Left lung (tissue), 10 donors: ENCODE data around the gene FREM2. TPM values are rescaled to one million over a fixed set of nuclear protein-coding genes. Genes with fewer than 3 reads are reported as not detected.

Source experiments
- ATAC-seq: fragments of 200-7000 bp; cut with Tn5 transposase; one replicate; pipeline ENCODE4 v1.9.1; 2020; ENCODE audit warnings: moderate library complexity
- DNase-seq, 4 donors: peaks; one replicate each; pipeline ENCODE4 v3.0.0-alpha.2; 2013 to 2020
- H3K27ac ChIP-seq, 2 donors: fragments of 200-600 bp; sonication (generic) in 1 of 2; one replicate each; pipeline versions ENCODE4 v1.5.0 to v1.8.0; 2020 to 2021
- H3K27me3 ChIP-seq, 2 donors: fragments of 200-600 bp; sonication (generic) in 1 of 2; one replicate each; pipeline versions ENCODE4 v1.5.0 to v1.8.0; 2020 to 2021
- H3K36me3 ChIP-seq, 2 donors: fragments of 200-600 bp; sonication (generic) in 1 of 2; one replicate each; pipeline versions ENCODE4 v1.5.0 to v1.8.0; 2020 to 2021
- H3K4me1 ChIP-seq, 2 donors: fragments of 200-600 bp; one replicate each; pipeline ENCODE4 v1.8.0; 2021
- H3K4me3 ChIP-seq, 2 donors: fragments of 200-600 bp; sonication (generic) in 1 of 2; one replicate each; pipeline versions ENCODE4 v1.5.0 to v1.8.0; 2020 to 2021; ENCODE audit warnings: mild to moderate bottlenecking in 1 of 2
- H3K9me3 ChIP-seq, 2 donors: fragments of 200-600 bp; sonication (generic) in 1 of 2; one replicate each; pipeline versions ENCODE4 v1.5.0 to v1.8.0; 2020 to 2021
- intact Hi-C, 2 donors: fragments of 100-400 bp; cut with DNase I; formaldehyde crosslinking; loops; one replicate each; pipeline versions ENCODE4 v1.11.2 to v1.14.2; 2022
- polyA plus RNA-seq, 6 donors: library from polyadenylated mRNA; unstranded; fragments of 120-200 nt; gene quantifications; one replicate each; pipeline ENCODE4 v1.2.1, GENCODE V29; 2013; ENCODE audit not compliant: insufficient read length in 6 of 6
- total RNA-seq, 2 donors: library from RNA; stranded (reverse); fragmentation: NEBNext Ultra II Directional; extraction: Animal tissue kit (Norgen Biotek cat#: 25700); gene quantifications; one replicate each; pipeline ENCODE4 v1.2.1, GENCODE V29; 2021
- TF ChIP-seq, protein P1 (sequence below), 2 donors: fragments of 200-600 bp; sonication (generic) in 1 of 2; IDR thresholded peaks; one replicate each; pipeline versions ENCODE4 v1.5.0 to v1.8.0; 2021; ENCODE audit warnings: antibody characterized with exemption in 2 of 2
- donor health status: DM: no; HTN: yes; CAD: no.
- donor health status: DM: no; HTN: no; CAD: no.

Gene FREM2
- total and polyA plus RNA-seq, 8 donors = 12.4 to 54.1 (median 43.4) TPM

DNA sequence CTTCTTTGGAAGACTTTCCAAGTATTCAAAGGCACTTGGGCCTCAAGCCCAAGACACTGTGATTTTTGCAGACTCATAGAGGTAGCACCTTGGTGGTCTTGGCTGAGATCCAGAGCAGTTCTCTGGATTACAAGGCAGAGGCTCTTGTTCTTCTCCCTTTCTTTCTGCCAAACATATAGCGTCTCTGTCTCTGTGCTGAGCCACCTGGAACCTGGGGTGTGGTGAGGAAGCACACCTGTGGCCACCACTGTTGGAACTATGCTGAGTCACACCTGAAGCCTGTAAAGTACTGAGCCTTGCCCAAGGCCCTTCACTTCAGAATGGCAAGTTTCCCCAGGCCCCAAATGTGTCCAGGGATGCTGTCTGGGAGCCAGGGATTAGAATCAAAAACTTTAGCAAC is 127.5 kb downstream of the FREM2 start:
- intact Hi-C loops = no loop called here
- TF ChIP-seq, protein P1, sequence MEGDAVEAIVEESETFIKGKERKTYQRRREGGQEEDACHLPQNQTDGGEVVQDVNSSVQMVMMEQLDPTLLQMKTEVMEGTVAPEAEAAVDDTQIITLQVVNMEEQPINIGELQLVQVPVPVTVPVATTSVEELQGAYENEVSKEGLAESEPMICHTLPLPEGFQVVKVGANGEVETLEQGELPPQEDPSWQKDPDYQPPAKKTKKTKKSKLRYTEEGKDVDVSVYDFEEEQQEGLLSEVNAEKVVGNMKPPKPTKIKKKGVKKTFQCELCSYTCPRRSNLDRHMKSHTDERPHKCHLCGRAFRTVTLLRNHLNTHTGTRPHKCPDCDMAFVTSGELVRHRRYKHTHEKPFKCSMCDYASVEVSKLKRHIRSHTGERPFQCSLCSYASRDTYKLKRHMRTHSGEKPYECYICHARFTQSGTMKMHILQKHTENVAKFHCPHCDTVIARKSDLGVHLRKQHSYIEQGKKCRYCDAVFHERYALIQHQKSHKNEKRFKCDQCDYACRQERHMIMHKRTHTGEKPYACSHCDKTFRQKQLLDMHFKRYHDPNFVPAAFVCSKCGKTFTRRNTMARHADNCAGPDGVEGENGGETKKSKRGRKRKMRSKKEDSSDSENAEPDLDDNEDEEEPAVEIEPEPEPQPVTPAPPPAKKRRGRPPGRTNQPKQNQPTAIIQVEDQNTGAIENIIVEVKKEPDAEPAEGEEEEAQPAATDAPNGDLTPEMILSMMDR (IDR thresholded peaks at IDR 0.05) = no peak
- DNase-seq = peak in 1 of 4 donors; percentile 38
- no peaks in the 10 kb centered on the region for H3K27me3 ChIP-seq
- ATAC-seq = peak; percentile 95
- no peak overlapping the region for H3K4me3 ChIP-seq
- no peaks in the 10 kb centered on the region for H3K36me3 ChIP-seq
- peaks cover 0 to 36% of the 10 kb centered on the region in 2 donors for H3K9me3 ChIP-seq
- H3K4me1 ChIP-seq = no peaks in the 10 kb centered on the region
- H3K27ac ChIP-seq = no peak overlapping the region

DNA sequence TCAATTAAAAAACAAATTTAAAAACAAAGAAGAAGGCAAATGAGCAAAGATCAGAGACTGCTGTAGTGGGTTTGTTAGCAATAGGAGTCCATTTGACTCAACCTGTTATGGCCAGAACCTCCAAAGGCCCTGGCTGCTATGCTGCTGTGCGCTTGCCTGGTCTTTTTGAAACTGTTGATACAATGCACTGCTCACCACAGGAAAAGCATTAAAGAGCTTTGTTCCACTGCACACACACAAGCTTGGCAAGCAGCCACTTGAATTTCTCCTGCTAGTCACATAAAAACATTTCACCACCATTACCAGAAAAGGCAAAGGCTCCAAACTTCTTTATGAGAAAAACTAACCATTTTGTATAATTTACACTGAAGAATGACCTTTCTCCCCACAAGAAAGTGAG is 132.2 kb downstream of the FREM2 start:
- H3K27me3 ChIP-seq = no peaks in the 10 kb centered on the region
- peaks cover 0 to 6% of the 10 kb centered on the region in 2 donors for H3K9me3 ChIP-seq
- H3K36me3 ChIP-seq = no peaks in the 10 kb centered on the region
- intact Hi-C loops = no loop called here
- H3K4me1 ChIP-seq = no peaks in the 10 kb centered on the region
- no peak overlapping the region for H3K27ac ChIP-seq
- no peak overlapping the region for H3K4me3 ChIP-seq
- ATAC-seq = peak; percentile 48
- peak in 2 of 4 donors; percentile 19 to 66 for DNase-seq
- TF ChIP-seq, protein P1 (IDR thresholded peaks at IDR 0.05) = no peak

DNA sequence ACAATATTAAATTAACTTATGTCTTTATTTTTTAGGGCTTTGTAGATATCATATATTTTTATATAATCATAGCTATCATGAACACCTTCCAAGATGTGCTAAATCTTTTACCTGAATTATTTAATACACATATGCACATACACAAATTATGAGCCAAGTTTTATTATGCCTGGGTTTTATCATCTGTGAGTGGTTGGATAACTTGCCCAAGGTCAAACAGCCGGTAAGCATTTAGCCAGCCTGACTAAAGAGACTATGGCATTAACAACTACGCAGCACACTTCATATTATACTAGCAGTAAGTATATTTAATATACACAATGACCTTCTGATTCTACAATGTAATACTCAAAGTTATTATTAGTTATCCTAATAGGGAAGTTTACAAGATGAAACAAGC is 132.7 kb downstream of the FREM2 start:
- intact Hi-C loops = no loop called here
- ATAC-seq (no peak), DNase-seq (no peak)
- Histone ChIP-seq H3K4me3 (no peak overlapping the region), H3K27ac (no peak overlapping the region), H3K27me3 (no peaks in the 10 kb centered on the region), H3K4me1 (no peaks in the 10 kb centered on the region), H3K9me3 (peaks cover 0 to 2% of the 10 kb centered on the region in 2 donors), H3K36me3 (no peaks in the 10 kb centered on the region)
- TF ChIP-seq, protein P1 (IDR thresholded peaks at IDR 0.05) = no peak

DNA sequence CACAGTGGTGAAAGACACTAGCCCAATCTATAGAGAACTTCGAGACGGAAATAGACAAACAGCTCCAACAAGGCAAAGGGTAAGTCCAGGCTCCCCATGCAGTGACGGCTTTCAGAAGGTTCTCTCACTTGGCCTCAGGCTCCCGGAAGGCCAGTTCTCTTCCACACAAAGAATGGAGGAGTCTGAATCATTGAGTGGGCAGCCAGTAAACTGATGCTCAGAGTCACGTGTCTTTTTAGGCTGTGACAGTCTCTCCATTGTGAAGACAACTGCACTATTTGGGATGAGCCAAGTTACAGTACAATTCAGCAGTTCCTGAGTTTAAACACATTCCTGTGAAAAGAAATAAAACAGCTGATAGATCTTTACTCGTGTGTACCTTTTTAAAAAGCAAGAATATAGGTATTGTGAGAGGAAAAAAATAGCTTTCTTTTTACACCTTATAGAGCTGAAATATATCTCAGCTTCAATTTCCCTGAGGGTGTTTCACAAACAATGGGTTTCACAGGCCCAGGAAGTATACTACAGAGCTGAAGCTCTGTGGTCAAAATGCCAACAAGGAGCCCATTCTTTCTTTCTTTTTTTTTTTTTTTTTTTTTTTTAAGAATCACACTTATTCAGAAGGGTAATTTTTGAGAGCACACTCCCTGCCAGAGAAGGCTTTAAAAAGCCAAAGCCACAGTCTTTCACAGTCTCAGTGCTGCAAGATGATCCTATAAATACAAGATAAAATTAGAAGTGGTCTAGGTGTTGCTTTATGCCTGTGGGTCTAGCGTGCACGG is 135.1 kb downstream of the FREM2 start:
- H3K27me3 ChIP-seq = no peaks in the 10 kb centered on the region
- intact Hi-C loops = no loop called here
- TF ChIP-seq, protein P1 (IDR thresholded peaks at IDR 0.05) = no peak
- DNase-seq (no peak), ATAC-seq (no peak)
- H3K4me3 ChIP-seq = no peak overlapping the region
- H3K27ac ChIP-seq = no peak overlapping the region
- H3K36me3 ChIP-seq = no peaks in the 10 kb centered on the region
- no peaks in the 10 kb centered on the region for H3K4me1 ChIP-seq
- H3K9me3 ChIP-seq = no peaks in the 10 kb centered on the region

DNA sequence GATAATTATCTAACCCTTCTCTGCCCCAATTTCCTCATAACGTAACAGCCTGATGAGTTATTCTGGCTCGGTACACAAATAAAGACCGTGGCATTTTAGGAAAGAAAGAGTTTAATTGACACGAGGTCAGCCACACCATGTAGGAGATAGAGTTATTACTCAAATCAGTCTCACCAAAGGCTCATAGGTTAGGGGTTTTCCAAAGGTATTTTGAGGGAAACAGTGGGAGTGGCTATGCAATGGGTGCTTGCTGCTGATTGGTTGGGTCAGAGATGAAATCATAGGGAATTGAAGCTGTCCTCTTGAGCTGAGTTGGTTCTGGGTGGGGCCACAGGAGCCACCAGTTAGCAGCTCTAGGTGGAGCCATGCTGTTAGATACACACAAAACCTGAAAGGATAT is 137.5 kb downstream of the FREM2 start:
- no peak for DNase-seq
- TF ChIP-seq, protein P1 (IDR thresholded peaks at IDR 0.05) = no peak
- Histone ChIP-seq H3K27ac (no peak overlapping the region), H3K4me1 (no peaks in the 10 kb centered on the region), H3K9me3 (no peaks in the 10 kb centered on the region), H3K4me3 (no peak overlapping the region), H3K36me3 (no peaks in the 10 kb centered on the region), H3K27me3 (no peaks in the 10 kb centered on the region)
- intact Hi-C loops = no loop called here
- no peak for ATAC-seq
